T-helper 2 cell treated with Interferon-gamma antibody and Interleukin-4, amounts not matched to agents 100 ng/mL and 5 ng/mL, for 36 hours (primary cell): ENCODE measurements around the gene CCDC85C. TPM values are rescaled to one million over a fixed set of nuclear protein-coding genes. Genes with fewer than 3 reads are reported as not detected.

Source experiments
- intact Hi-C: fragments of 100-400 bp; cut with micrococcal nuclease; formaldehyde crosslinking; loops from one replicate; pipeline ENCODE4 v1.15.1; 2023
- total RNA-seq: library from RNA; stranded (reverse); gene quantifications from 2 replicates; pipeline ENCODE4 v1.2.3, GENCODE V29; 2022

Gene CCDC85C
- total RNA-seq, 1 donor from 2014 or later = 9.5 TPM

DNA sequence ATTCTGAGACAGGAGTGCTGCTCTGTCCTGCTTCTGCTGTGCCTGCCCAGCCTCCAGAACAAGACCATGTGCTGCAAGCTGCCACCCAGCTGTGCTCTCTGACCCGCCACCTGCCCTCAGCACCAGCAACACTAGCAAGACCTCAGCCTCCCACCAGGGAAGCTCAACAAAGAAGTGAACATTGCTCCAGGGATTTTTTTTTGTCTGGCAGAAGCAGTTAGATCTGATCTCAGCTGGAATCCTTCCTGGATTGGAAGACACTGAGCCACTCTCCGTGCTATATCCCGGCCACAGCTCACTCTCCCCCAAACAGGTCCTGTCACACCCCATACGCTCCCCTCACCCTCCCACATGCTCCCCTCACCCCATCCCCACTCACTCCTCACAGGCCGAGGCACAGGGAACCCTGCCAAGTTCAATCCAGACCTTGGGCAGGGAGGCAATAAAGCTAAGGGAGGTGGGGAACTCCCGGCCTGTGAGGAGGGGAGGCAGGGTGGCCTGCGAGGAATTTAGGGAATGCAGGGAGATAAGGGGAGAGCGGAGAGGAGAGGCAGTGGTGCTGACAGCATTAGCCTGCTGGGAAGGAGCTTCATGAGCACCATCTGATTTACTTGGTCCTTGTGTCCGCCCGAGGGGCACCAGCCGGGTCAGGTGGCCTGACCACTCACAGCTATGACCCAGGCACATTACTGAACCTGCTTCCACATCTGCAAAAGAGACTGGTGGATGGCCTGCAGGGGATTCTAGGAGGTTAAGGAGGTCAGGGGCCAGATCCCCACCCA is 29.7 kb downstream of the CCDC85C start:
- intact Hi-C loops = no loop called here

DNA sequence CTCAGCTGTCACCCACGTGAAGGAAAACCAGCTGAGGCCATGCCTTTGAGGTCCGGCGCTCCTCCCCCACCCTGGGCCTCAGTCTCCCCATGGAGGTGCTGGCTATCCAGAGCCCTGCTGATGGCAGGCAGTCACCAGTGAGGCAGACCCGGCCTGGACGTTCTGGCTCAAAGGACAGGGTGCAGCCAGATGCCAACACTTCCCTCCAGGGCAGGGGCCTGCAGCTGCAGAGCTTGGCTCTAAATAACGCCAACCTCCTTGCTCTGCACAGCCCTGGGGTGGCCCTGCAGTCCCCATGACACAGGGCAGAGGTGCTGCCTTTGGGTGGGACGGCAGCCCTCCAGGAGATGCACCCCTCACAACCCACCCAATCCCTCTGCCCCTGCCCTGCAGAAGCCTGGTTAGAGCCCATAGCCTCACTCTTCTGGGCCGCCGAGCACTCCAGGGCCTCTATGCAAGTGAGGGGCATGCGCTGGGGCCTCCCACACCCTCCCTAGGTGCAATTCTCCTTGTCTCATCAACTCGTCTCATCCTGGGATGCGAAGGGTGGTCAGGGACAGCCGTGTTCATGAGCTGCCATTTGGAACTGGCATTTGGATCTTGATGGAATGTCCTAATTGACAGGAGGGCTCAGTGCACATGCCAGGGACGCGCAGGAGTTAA is 30.4 kb downstream of the CCDC85C start:
- intact Hi-C loops = no loop called here

DNA sequence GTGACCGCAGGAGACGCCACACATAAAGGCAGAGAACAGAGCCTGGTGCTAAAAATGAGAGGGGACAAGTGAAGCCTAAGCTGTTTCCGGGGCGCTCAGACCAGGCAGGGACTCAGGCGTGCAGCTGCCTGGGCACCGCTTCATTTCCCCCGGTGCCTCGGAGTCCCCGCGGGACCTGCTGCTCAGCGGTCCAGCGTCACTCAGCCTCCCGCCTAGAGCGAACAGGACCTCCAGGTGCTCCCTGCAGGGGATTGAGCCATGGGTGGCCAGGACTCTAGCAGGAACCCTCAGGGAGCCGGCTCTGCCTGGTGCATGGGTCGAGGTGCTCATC is 31.0 kb downstream of the CCDC85C start:
- intact Hi-C loops = no loop called here

DNA sequence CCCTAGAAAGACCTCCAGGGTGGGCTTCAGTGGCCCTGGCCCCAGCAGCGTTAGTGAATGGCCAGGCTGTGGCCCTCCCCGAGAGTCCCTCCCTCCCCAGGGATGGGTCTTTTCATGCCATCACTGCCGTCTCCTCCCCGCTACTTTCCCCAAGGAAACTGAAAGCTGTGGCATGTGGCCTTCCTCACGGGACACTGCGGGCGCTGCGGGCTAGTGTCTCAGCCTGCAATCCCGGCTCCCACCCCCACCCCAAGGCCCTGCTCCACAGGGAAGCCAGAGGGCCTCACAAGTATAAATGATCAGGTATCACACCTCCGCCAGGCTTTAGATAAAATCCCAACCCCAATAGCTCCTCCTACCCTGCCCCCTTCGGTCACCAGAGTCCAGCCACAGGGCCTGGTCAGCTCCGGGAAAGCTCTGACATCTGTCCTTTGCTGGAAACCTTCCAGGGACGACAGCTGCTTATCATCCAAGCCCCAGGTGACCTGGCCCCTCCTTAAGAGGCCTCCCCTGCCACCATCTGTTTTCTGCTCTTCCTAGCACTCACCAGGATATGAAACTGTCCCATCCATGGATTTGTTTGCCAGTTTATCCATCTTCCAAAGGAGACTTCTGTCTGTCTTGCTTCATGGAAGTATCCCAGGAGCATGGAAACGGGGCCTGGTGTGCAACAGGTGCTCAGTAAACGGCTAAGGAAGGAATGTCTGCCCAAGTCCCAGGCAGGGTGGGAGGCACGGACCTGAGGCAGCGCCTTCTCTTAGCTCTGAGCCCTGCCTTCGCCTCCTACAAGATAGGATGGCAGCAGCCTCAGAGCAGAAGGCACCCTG is 31.6 kb downstream of the CCDC85C start:
- intact Hi-C loops = no loop called here

DNA sequence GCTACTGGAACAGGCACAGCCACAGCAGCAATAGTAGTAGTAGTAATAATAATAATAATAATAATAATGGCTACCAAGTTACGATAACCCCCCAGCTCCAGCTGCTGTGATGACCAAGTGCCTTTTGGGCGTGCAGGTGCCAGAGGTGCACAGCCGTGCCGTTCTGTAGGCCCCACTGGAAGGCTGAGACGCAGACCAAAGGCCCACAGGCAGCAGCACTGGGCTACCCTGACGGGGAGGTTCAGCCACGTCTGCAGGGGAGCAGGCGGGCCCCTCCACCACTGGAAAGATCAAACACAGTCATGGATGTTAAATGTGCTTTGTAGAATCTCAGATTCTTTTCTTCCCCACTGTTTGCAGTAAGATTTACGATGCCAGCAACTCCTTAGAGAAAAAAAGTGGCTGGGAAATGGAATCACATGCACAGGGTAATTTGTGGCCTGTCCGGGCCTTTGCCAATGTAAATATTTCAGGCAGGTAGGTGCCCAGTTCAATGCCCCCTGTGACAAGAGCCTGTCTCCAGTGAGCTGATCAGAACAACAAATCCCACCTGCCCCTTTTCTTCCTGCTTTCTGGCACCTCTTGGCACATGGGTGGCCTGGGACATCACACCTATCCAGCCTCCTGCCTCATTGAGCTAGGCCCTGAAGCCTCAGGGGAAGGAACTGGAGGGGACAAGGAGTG is 32.6 kb downstream of the CCDC85C start:
- intact Hi-C loops = no loop called here

DNA sequence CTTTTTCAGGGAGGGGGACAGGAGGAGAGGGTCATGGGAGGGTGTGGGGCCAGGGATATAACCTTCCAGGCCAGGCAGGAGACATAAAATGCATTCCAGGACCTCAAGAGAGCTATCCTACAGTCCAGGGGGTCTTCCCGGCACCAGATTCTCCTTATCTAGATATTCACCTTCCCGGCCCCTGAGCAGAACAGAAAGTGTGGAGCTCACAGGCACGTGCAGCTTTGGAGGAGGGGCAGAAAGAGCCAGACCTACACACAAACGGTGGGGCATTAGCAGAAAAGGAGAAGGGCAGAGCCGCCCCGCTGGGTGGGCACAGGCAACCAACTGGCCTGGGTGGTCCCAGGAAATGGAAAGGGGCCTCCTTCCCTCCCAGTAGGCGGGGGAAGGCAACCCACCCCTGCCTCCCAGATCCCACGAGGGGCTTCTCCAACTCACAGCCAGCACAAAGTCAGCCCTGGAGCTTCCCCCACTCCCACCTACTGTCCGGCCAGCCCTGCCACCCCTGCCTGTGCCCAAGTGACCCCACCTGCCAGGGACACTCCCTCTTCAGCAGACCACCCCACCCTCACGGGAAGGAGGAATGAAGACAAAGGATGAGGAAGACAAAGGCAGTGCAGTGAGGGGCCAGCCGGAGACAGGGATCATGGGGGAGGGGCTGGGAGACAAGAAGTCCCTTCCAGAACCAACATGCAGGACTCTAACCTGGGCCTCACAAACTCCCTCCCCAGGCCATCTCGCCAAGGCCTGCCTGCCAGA is 33.3 kb downstream of the CCDC85C start:
- intact Hi-C loops = no loop called here

DNA sequence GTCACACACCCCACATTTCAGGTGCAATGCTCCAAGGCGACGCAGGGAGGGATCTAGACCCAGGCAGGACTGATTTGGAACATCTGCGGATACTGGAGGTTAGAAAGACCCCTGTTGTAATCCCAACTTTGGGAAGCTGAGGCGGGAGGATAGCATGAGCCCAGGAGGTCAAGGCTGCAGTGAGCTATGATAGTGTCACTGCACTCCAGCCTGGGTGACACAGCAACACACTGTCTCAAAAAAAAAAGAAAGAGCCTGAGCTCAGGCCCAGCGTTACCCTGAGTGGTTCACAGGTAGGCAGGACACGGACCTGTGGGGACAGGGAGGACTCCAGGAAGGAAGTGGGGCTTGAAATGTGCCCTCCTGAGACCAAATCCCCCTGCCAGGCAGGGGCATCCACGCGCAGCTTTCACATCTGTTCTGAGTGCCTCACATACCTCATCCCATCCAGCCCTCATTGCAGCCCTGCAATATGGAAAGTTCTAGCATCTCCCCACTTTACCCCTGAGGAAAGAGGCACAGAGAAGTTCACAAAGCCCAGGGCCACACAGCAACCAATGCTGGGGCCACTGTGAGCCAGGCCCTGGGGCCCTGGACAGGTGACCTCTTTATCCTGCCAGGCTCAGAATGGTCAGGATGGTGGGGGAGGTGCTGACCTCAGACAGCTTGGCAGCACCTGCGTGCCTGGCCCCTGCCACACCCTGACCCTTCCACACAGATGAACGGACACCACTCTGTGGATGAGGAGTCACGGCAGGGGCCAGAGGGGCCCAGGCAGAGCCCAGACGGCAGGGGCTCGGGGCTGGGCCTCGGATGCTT is 34.1 kb downstream of the CCDC85C start:
- intact Hi-C loops = no loop called here

DNA sequence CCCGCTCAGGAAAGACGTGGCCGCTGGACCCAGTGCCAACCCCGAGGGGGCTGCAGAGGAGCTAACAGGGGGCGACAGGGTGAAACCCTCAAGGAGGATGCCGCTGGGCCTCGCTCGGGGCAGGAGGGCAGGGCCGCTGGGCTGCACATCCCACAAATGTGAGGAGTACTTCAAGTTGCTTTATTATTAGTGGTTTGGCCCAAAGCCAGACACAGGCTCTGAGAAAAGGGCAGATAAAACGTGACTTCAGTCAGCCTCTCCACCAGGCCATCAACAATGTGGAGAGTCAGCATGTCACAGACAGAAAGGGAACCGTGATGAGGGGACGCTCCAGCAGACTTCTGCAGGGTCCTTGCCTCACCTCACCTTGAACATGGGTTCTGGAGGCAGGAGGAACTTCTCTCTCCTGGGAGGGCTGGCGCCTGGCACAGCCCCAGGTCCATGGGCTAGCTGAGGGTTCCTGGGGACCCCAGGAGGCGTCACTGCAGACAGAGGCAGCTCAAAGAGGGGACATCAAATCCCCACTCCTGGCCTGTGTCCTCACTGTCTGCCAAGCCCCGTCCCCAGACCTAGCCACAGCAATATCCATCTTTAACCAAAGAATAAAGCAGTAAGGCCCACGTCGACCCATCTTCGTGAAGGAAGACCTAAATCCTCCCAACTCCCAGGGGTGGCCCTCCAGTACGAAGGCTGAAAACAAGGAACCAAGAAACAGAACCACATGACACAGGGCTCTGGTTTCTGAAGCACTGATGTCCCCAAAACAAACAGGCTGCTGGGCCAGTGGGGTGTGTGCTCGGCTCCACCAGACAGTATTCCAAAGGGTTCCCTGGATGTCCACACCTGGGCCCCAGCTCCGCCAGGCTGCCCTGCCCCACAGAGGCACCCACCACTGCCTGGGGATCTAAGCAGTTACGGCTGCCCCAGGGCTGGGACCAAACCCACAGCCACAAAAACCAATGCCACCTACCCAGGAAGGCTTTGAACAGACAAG is 35.1 kb downstream of the CCDC85C start:
- intact Hi-C loops = no loop called here

DNA sequence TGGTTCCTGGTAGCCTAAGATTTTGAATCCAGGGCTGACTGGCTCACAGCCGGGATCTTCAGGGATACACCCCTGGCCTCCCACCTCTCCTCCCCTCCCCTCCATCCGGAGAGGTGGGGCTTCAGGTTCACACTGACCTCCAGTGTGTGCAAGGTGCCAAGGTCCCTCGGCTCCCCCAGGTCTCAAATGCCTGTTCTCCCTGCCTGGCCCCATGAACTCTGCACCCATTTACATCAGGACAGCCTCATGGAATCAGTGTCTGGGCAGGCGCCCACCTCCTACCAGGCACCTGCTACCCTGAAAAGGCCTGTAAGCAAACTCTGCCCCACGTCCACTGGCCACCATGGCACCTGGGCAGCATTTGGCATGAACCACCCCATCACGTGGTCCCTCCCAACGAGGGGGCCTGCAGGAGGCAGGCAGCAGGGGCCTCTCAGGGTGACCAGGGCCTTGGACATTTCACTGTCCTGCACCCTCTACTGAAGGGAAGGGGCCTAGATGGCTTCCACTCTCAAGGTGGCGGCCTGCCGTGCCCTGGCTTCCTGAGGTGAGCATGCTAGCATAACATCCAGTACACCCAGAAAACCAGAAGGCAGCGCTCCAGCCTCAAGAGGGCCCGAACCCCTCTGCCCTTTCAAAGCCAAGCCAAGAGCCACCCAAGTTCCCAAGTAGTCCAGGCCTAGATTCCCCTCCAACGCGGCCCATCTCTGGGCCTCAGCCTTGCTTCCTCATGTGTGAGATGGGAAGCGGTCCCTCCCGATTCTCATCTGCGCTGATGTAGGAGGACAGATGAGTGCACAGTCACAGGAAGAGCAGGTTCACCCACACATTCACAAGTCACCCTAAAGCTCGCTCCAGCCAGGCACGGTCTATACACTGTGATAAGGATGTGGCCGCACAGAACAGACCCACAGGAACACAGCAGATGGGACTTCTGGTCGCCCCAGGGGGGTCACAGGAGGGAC is 37.3 kb downstream of the CCDC85C start:
- intact Hi-C loops = no loop called here

DNA sequence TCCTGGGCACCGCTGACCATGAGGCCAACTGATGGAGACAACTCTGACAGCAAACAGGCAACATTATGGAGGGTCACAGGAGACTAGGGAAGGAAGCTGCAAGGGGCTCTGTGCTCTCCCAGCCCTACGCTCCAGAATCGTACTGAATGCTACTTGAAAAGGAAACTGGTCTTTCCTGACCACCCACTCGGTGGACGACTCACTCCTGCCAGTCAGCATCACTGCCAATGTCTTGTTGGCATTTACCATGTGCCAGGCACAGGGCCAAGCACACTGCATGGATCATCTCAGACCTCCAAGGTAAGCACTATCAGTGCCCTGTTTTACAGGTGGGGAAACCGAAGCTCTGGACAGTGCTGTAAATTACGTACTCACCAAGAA is 38.0 kb downstream of the CCDC85C start:
- intact Hi-C loops = no loop called here

DNA sequence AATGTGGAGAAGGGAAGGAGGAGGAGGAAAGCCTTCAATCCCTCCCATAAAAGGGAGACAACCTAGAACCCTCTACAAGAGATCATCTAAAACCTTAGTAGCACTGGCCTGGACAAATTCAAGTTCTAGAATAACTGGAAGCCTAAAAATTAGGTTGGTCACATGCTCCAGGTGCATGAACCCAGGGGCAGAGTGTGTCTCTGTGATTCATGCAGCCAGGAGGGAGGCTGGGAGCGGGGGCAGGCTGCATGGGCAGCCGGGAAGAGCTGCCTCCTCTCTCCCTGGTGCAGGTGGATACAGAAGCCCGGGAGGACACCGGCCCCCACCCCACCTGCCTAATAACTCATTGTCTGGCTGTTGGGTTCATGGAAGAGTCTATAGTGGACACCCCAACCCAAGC is 38.6 kb downstream of the CCDC85C start:
- intact Hi-C loops = no loop called here

DNA sequence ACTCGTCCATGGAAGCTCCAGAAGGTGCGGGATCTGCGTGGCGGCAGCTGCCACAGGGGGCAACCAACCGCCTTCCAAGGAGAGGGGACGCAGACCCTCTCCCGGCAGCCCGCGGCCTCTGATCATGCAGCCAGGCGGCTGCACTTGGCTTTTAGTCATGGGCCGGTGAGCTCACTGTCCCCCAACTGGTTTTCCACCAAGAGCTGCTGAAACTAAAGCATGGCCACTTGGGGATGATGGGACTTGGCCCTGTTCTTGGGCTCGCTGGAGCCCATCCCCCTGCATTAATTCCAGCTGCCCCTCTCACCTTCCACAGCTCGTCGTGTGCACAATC is 39.1 kb downstream of the CCDC85C start:
- intact Hi-C loops = no loop called here

DNA sequence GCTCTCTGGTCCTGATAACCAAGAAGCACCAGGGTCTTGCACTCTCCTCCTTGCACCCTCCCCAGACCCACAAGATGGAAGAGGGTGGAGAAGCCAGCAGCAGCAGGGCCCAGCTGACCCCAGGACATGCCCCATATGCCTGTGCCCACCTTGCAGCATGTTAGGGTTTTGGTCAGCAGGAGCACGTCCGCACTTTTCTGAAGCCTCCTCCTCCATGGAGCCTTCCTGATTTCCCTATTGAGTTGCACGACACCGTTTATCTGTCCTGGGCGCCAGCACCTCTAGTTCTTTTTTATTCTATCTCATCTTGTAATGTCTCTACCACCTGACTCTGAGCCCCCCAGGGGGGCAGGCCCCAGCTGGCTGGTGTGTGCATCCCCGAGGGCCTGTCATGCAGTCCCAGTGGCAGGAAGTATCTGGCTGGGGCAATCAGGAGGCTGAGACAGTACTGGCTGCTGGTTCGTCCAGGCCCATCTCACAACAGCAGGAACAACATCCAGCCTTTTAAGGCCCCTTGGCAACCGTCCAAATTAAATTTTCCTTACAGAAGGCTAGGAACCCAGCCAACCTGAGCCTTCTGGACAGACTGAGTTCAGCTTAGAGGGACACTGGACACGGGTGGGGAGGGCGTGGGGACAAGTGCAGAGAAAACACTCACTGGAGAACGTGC is 39.6 kb downstream of the CCDC85C start:
- intact Hi-C loops = no loop called here

DNA sequence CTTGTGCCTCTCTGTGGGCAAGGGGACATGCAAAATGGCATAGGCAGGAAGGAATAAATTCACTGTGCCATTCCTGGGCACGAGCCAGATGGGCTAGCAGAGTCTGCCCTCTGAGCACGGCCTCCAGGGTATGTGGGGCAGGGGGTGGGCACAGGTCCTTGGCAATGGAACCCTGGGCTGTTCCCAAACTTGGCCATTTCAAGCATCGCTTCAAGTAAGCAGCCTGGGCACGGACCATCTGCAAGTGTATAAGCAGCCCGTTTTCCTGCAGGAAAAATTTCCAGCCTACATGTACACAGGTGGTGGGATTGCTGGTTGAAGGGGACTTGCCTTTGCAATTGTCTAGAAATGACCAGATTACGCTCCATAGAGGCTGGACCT is 40.3 kb downstream of the CCDC85C start:
- intact Hi-C loops = no loop called here

DNA sequence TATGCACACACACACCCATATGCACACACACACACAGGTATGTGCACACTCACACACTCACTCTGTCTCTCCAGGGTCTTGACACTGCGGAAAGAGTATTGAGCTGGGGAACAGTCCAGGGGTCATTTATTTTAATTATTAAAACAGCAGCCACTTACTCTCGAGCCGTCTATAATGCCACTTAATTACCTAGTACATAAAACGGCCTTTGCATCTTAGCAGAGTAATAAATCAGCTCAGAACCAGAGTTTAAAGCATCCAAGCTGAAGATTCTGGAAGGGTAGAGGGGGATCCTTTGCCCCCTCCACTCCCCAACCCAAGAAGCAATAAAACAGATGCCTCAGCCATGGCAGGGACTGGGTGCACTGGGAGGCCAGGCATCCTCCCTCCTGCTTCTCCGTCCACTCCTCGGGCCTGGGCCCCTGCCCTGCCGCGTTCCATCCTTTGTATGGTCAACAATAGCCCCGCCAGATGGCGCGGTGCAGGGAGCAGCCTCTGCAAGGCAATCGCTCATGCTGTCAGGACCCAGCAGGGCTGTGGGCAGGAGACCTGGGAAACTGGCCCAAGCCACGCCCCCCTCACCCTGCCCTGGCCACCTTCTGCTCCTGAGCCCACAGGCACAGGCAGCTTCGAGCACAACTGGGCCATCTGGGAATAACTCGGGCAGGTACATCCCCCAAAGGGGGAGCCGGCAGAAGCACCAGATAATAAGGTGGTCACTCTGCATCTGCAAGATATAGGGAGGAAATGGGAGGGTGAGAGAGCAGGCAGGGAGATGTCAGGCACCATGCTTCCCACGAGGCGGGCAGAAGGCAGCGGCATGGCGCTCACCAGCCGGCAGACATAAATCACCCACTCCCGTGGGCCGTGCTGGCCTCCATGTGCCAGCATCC is 40.9 kb downstream of the CCDC85C start:
- intact Hi-C loops = no loop called here

DNA sequence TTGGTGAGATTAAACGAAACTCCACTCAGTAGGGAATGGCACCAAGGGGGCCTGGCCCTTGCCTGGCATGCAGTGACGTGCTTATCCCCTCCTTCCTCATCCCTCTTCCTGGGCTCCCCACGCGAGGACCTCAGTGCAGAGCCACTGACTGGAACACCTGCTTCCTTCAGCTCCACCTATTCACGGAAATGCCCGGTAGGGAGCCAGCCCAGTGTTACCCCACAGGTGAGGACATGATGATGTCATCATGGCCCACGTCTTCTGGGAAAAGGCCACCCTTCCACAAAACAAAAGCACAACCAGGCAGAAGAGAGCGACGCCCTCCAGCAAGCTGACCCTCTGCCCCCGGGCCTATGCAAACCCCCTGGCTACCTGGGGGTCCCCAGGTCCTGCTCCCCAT is 42.1 kb downstream of the CCDC85C start:
- intact Hi-C loops = no loop called here
